ENCODE results near the gene SLC6A5. TPM values are rescaled to one million over a fixed set of nuclear protein-coding genes. Genes with fewer than 3 reads are reported as not detected.

Gene SLC6A5
- total RNA-seq, 1 experiment from 2014 or later: not detected

GRCh38 chr11:20652150-20652806, 52.9 kb downstream of the SLC6A5 start:
- TF ChIP-seq, protein P1, sequence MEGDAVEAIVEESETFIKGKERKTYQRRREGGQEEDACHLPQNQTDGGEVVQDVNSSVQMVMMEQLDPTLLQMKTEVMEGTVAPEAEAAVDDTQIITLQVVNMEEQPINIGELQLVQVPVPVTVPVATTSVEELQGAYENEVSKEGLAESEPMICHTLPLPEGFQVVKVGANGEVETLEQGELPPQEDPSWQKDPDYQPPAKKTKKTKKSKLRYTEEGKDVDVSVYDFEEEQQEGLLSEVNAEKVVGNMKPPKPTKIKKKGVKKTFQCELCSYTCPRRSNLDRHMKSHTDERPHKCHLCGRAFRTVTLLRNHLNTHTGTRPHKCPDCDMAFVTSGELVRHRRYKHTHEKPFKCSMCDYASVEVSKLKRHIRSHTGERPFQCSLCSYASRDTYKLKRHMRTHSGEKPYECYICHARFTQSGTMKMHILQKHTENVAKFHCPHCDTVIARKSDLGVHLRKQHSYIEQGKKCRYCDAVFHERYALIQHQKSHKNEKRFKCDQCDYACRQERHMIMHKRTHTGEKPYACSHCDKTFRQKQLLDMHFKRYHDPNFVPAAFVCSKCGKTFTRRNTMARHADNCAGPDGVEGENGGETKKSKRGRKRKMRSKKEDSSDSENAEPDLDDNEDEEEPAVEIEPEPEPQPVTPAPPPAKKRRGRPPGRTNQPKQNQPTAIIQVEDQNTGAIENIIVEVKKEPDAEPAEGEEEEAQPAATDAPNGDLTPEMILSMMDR (conservative IDR thresholded peaks at IDR 0.05): no peak
- no peaks in the 10 kb centered on the region for H3K27me3 ChIP-seq (ENCODE audit: insufficient read depth, low read length)
- H3K4me1 Mint-ChIP-seq: peaks cover 8 to 9% of the 10 kb centered on the region in 2 experiments
- no peak for DNase-seq
- H3K23ac ChIP-seq (ENCODE audit: insufficient read length, low read depth, low read length): no peak overlapping the region
- H3K4me1 ChIP-seq (ENCODE audit: insufficient read depth, low read length): no peaks in the 10 kb centered on the region
- no peak overlapping the region for H3K4me3 Mint-ChIP-seq
- no peak overlapping the region for H3K56ac ChIP-seq (ENCODE audit: insufficient read length, low read depth, low read length)
- no peak overlapping the region for H3K9ac ChIP-seq (ENCODE audit: extremely low read depth, insufficient read length, low read length)
- H3K14ac ChIP-seq (ENCODE audit: insufficient read depth, low read length): no peak overlapping the region
- H3K18ac ChIP-seq (ENCODE audit: insufficient read length, low read depth, low read length): no peak overlapping the region
- no peak overlapping the region for H4K8ac ChIP-seq (replicated peaks; ENCODE audit: insufficient read length, low read depth, low read length)
- no peak overlapping the region for H2AK5ac ChIP-seq (ENCODE audit: insufficient read length, low read length)
- H4K5ac ChIP-seq (ENCODE audit: insufficient read length, low read depth, low read length): no peak overlapping the region
- no peak overlapping the region for H2BK15ac ChIP-seq (ENCODE audit: low read depth, low read length)
- no peak overlapping the region for H2BK20ac ChIP-seq (ENCODE audit: low read depth, low read length, poor library complexity, severe bottlenecking)
- no peaks in the 10 kb centered on the region for H4K20me1 ChIP-seq (ENCODE audit: control insufficient read depth, insufficient read depth, insufficient read length)
- H2BK5ac ChIP-seq (ENCODE audit: insufficient read length, low read length): no peak overlapping the region
- H3K27ac Mint-ChIP-seq: no peak overlapping the region
- WGBS (ENCODE audit: extremely low coverage, insufficient read length, low lambda C conversion rate): no CpG with 5 or more reads among the region's 13 CpGs
- H3K4ac ChIP-seq (ENCODE audit: low read depth, low read length): no peak overlapping the region
- H3K27ac ChIP-seq (ENCODE audit: insufficient read length, low read depth, low read length): no peak overlapping the region
- no peak overlapping the region for H4K91ac ChIP-seq (ENCODE audit: insufficient read length, low read depth, low read length)
- no peaks in the 10 kb centered on the region for H3K23me2 ChIP-seq (ENCODE audit: insufficient read length, low read depth, low read length, poor library complexity, severe bottlenecking)
- H3K79me1 ChIP-seq (ENCODE audit: insufficient read depth, low read depth, low read length, poor library complexity, severe bottlenecking): no peaks in the 10 kb centered on the region
- no peaks in the 10 kb centered on the region for H3K9me3 Mint-ChIP-seq
- no peaks in the 10 kb centered on the region for H3K36me3 Mint-ChIP-seq (ENCODE audit: insufficient read depth in 1 of 3, low read depth in 3 of 3)
- no peak overlapping the region for H3T11ph ChIP-seq (ENCODE audit: low read length)
- no peak overlapping the region for H2AFZ ChIP-seq (ENCODE audit: low read length)
- no peaks in the 10 kb centered on the region for H3K79me2 ChIP-seq (ENCODE audit: insufficient read depth, low read length)
- peaks cover 12% of the 10 kb centered on the region; the same call in 1 of the 2 replicates for H3K27me3 Mint-ChIP-seq (ENCODE audit: low read depth)
- H2BK120ac ChIP-seq (ENCODE audit: low read depth, low read length, poor library complexity, severe bottlenecking): no peak overlapping the region
- no peaks in the 10 kb centered on the region for H3K9me3 ChIP-seq (ENCODE audit: control insufficient read depth, low read depth, low read length)
- no peak overlapping the region for H2BK12ac ChIP-seq (ENCODE audit: insufficient read length, low read depth, low read length)
- H3K4me2 ChIP-seq (ENCODE audit: insufficient read depth, insufficient read length, low read length): no peak overlapping the region

Data from H9 (cell line).